GM19099 (cell line): ENCODE results near the gene IQCM.

ENCODE experiments used
- POLR2A ChIP-seq: IDR thresholded peaks from 3 replicates; pipeline ENCODE4 v1.6.1; 2011; ENCODE audit warnings: low read depth; ENCODE audit not compliant: insufficient read length; ENCODE audit errors: extremely low read depth

Gene IQCM

GRCh38 chr4:149701435-149702156 is 114.0 kb downstream of the IQCM start:
- no peak for TF ChIP-seq POLR2A

GRCh38 chr4:149700272-149700671 is 115.4 kb downstream of the IQCM start:
- TF ChIP-seq POLR2A: no peak

- no peak for TF ChIP-seq POLR2A
Observed at GRCh38 chr4:149699642-149700041, 116.0 kb downstream of the IQCM start.

- TF ChIP-seq POLR2A: no peak
Observed at GRCh38 chr4:149690726-149691125, 124.9 kb downstream of the IQCM start.

GRCh38 chr4:149684516-149684915 is 131.1 kb downstream of the IQCM start:
- TF ChIP-seq POLR2A: no peak

GRCh38 chr4:149676076-149676475 is 139.6 kb downstream of the IQCM start:
- no peak for TF ChIP-seq POLR2A

GRCh38 chr4:149645790-149646189 is 169.9 kb downstream of the IQCM start:
- TF ChIP-seq POLR2A: no peak

GRCh38 chr4:149638073-149638472 is 177.6 kb downstream of the IQCM start:
- TF ChIP-seq POLR2A: no peak

- no peak for TF ChIP-seq POLR2A
Observed at GRCh38 chr4:149634368-149634767, 181.3 kb downstream of the IQCM start.

- TF ChIP-seq POLR2A: no peak
Observed at GRCh38 chr4:149631629-149632028, 184.0 kb downstream of the IQCM start.

- TF ChIP-seq POLR2A: no peak
Observed at GRCh38 chr4:149630064-149630463, 185.6 kb downstream of the IQCM start.

GRCh38 chr4:149605601-149606378 is 209.9 kb downstream of the IQCM start:
- TF ChIP-seq POLR2A: no peak

GRCh38 chr4:149604827-149605226 is 210.8 kb downstream of the IQCM start:
- TF ChIP-seq POLR2A: no peak

GRCh38 chr4:149595500-149595899 is 220.1 kb downstream of the IQCM start:
- no peak for TF ChIP-seq POLR2A

- TF ChIP-seq POLR2A: no peak
Observed at GRCh38 chr4:149589826-149590225, 225.8 kb downstream of the IQCM start.

- TF ChIP-seq POLR2A: no peak
Observed at GRCh38 chr4:149584722-149585121, 230.9 kb downstream of the IQCM start.
